HL-60 (cell line): ENCODE data around the gene HOXB8.

Experiments used
- CTCF ChIP-seq: IDR thresholded peaks from one replicate; pipeline ENCODE4 v1.5.1; 2011; ENCODE audit warnings: low read length, control low read depth, inconsistent platforms; ENCODE audit not compliant: insufficient read depth
- GABPA ChIP-seq: IDR thresholded peaks from 2 replicates; pipeline ENCODE4 v1.6.1; 2012; ENCODE audit warnings: low read depth
- POLR2AphosphoS5 ChIP-seq: IDR thresholded peaks from 2 replicates; pipeline ENCODE4 v1.6.1; 2012; ENCODE audit warnings: low read depth
- SPI1 ChIP-seq: IDR thresholded peaks from 2 replicates; pipeline ENCODE4 v1.6.1; 2012; ENCODE audit warnings: low read depth, mild to moderate bottlenecking, borderline replicate concordance

GRCh38 chr17:48587276-48588073, 27.6 kb downstream of the HOXB8 start:
- TF ChIP-seq CTCF = no peak
- no peak for TF ChIP-seq SPI1
- no peak for TF ChIP-seq GABPA
- no peak for TF ChIP-seq POLR2AphosphoS5
